ENCODE results near the gene SLC38A5.
"Not testable (repeated sequence)": the region's sequence is repeated elsewhere in the genome, so short reads cannot be mapped to it uniquely, and the experiment has no call there.

The SLC38A5 gene

DNA sequence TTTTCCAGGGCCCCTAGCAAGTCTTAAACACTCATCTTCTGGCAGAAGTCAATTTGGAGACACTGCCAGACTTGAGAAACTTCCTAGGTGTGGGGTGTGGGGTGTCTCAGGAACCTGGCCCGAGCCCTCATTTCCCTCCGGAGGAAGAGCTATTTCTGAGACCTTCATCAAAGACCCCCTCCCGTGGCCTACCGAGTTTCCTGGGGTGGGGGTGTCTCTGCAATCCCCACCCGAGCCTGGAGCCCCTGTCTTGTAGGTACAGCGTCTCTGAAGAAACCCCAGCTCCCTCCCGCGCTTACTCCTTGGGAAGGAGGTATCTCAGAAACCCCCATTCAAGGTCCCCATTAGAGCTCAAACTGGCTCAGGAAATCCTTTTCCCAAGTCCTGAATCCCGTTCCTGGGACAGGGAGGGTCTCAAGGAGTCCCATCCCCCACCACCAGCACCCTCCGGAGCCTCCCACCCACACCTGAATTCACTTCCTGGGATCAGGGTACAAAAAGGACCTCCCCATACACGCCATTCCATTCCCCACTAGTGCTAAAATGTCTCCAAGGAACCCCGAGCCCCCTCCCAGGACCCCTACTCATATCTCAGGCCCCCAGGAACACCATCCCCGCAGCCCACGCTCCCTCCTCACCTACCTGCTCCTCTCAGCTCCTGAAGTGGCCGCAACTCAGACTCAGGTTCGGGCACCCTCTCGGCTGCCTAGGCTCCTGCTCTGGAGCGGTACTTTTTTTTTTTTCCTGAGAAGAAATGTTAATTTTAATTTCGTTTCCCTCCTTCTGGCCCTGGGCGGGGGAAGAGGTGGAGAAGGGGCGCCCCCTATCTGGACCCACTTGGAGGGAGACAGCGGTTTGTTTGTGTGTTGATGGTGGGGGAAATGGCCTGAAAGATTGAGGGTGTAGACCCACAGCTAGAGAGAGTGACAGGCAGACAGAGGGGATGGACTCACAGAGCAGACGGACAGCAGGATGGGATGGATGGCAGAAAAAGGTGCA is 1.1 kb downstream of the SLC38A5 start:
- no peak for DNase-seq (ENCODE audit: low read depth)

DNA sequence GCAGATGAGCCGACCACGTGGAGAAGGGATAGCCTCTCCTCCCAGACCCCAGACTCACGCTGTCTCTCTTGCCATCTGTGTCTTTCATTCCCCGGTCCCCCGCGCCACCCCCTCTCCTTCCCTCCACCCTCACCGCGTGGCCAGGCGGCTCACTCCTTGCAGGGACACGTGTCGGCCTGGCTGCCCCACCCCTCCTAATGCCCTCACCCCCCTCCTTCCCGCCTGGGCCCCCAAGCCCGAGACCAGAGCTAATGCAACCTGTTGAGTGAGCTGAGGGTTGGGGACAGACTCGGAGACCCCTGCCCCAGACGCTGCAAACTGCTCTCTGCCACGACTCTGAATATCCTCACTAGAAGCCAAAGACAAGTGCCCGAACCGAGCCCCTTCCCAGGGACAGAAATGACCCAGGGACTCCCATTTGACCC is 1.8 kb downstream of the SLC38A5 start:
- no peak for DNase-seq (ENCODE audit: low read depth)

DNA sequence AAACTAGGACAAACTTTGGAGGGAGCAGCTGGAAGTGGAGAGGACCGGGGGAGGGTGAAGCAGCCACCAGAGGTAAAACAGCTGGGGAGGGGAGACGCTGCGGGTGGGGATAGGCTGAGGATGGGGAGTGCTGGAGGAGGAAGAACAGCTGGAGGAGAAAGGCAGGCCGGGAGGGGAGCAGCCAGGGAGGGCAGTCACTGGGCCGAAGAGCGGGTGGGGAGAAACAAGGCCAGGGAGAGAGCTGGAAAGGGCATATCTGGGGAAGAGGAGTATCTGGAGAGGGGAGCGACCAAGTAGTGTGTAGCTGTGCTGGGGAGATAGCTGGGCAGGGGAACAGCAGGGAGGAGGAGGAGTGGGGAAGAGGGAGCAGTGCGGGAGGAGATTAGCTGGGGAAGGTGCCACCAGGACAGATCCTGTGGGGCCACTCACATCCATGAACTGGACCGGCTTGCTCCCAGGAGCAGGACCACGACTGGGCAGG is 2.7 kb downstream of the SLC38A5 start:
- no peak for DNase-seq (ENCODE audit: low read depth)

DNA sequence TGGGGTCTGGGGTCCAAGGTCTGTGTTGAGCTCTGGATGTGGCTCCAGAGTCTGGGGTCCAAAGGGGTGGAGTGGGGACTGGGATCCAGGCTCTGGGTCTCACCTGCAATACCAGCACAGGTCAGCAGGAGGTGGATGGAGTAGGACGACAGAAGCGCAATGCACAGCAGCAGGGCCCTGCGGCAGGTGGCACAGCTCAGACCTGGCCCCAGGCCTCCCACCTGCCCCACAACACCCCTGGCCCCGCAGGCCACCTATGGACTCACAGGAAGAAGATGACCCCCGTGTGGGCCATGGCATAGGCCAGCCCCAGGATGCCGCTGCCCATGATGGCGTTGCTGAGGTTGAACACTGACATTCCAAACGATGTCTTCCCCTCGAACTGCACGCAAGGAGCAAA is 3.4 kb downstream of the SLC38A5 start:
- no peak for DNase-seq (ENCODE audit: low read depth)

DNA sequence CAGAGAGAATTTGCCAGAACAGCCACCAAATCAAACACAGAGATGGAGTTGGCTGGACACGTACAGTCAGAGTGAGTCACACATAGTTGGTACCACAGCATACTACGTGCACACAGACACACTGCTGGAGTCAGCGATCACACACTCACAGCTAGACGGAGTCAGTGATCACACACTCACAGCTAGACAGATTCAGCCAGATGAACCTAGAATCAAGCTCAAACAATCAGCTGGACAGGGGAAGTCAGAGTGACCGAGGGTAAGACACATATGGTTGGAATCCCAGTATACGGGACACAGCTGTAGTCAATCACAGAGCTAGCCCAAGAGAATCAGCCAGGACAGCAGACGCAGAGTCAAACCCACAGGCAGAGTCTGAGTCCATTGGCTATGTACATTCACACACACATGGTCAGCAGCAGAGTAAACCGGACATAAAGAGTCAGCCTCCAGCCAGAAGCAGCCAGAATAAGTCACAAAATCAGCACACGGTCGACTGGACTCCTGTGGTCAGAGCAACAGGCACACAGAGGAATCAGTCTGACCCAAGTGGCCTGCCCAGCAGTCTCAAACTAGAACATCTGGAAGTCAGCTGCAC is 4.6 kb downstream of the SLC38A5 start:
- peak; percentile 56 for DNase-seq (ENCODE audit: low read depth)

DNA sequence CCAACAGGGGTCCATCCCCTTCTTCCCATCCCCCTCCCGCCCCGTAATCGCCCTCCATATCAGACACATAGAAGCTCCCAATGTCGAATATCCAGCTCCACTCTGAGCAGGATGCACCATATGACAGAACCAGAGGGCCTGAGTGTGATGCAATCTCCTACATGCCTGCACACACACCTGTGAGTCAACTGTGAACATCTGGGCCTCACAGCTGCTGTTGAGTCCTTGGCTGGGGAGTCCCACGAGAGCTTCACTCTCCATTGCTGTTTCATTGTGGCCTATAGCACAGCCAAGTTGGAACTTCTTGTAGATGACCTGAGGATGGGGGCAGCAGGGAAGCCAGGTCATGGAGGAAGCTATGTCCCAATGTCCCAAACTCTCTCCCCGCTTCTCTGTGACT is 8.2 kb downstream of the SLC38A5 start:
- DNase-seq (ENCODE audit: low read depth): no peak

DNA sequence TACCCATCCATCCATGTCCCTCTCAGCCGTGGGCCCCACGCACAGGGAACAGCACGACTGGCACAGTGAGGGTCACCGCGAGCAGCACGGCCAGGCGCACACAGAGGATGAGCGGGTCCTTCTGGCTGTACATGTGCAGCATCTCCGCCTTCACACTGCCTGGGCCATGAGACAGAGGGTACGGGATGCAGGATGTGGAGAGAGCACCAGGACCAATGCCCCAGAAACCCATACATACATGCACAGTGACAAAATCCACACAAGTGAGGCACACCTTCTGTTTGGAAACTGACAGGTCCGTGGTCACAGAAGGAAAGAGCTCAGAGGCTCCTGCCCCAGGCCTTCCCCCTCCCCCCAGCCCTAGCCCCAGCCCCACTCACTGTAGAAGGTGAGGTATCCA is 9.5 kb downstream of the SLC38A5 start:
- no peak for DNase-seq (ENCODE audit: low read depth)

DNA sequence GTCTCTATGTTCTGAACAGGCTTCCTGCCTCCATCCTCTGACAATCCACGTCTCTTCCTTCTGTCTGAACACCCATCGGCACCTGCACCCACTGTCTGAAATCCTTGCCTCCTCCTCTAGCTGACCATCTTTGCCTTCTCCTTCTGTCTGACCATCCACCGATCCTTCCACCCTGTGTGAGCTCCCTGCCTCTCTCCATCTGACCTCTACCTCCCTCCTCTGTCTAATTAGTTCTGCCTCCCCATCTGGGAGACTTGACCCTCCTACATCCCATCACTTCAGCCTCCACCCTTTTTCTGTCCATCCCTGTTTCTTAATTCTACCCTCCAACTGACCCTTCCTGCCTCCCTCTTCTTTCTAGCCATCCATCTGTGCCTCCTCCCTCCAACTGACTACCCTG is 10.0 kb downstream of the SLC38A5 start:
- DNase-seq (ENCODE audit: low read depth): no peak

DNA sequence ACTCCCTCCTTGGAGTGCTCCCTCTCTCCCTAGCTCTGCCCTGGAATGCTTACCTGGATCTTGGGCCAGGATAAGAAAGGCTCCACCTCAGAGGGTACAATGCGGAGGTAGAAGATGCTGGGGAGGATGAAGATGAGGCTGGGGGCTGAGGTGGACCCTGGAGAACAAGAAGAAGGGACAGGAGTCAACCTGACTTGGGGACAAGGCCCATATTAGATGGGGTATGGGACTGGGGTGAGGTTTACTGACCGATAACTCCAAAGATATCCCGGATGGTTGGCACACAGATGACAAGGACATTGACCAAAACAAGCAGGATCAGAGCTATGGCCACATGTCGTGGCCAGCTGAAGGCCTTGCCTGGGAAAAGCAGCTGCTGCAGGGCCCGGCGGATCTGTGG is 10.6 kb downstream of the SLC38A5 start:
- no peak for DNase-seq (ENCODE audit: low read depth)

DNA sequence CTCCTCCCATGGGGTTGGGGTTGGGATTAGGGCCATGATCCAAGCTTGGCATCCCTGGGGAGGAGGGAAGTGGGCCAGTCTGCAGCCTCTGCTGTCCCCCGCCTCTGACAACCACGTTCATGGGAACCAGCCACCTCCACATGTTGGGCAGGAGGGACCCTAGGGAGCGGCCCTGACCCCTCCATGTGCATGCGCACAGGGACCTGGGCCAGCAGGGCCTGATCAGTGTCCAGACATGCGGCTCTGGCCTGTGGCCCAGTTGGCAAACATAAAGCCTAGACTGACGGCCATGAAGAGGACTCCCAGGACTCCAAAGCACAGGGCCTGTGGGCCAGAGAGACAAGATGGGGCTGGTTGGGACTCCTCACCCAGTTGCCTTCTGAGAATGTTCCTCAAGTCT is 11.3 kb downstream of the SLC38A5 start:
- DNase-seq (ENCODE audit: low read depth): no peak

DNA sequence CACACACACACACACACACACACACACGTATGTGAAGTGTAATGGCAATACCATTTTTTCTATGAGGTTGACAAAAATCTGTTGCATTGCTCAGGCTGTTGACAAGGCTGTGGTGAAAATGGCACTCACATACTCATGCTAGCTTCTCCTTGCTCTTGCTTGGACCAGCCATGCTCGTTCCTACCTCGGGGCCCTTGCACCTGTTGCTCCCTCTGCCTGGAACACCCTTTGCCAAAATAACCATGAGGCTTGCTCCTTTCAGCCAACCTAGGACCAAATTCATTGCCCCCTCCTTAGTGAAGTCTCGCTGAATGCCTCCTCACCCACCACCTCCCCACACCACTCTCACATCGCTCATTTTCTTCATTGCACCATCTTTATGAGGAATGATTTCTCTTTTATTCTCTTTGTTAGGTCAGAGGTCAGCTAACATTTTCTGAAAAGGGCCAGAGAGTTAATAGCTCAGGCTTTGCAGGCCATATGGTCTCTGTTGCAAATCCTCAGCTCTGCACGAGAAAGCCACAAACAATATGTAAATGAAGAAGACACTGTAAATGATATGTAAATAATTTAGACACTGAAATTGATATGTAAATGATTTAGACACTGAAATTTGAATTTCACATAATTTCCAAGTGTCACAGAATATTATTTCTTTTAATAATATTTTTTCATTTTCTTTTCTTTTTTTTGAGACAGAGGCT is 13.3 kb downstream of the SLC38A5 start:
- no peak for DNase-seq (ENCODE audit: low read depth)

DNA sequence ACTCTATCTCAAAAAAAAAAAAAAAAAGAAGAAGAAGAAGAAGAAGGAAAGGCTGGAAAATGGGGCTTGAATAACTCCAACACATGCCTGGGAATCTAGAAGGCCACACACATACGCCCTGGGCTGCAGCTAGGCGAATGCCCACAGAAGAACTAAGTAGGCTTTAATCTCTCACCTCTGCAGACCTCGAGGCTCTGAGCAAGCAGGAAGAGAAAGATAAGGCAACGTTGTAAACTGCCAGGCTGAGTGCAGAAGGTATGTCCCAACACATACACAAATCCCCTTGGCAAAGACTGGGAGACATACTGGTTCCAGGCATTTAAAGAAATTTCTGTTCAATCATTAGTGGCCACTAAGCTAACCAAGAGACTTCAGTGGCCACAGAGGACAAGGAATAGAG is 18.4 kb downstream of the SLC38A5 start:
- no peak for DNase-seq (ENCODE audit: low read depth)

DNA sequence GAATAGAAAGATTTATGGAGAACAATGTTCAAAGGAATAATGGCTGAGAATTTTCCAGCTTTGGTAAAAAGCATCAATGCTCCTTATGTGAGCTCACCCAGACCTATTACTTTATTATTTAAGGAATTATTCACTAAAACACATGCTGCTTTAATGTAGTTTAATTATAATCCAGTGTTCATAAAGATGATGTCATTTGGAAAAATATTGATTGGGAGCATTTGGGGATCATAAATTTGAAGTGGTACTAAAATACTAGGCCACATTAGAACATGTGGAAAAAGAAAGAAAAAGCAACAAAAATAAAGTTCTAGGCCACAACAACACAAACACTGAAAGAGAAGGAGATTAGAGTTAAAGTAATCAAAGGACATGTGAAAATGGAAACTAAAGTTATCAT is 20.0 kb downstream of the SLC38A5 start:
- DNase-seq (ENCODE audit: low read depth): no peak

DNA sequence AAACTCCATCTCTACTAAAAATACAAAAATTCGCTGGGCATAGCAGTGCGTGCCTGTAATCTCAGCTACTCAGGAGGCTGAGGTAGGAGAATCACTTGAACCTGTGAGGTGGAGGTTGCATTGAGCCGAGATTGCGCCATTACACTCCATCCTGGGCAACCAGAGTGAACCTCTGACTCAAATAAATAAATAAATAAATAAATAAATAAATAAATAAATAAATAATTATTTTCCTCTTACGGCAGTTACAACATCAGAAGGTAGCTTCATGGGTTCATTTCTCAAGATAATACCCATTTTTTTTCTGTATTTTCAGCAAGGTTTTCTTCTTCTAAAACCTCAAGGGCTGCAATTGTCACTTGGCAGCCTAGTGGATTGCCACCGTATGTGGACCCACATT is 22.9 kb downstream of the SLC38A5 start:
- DNase-seq (ENCODE audit: low read depth): not testable (repeated sequence)

DNA sequence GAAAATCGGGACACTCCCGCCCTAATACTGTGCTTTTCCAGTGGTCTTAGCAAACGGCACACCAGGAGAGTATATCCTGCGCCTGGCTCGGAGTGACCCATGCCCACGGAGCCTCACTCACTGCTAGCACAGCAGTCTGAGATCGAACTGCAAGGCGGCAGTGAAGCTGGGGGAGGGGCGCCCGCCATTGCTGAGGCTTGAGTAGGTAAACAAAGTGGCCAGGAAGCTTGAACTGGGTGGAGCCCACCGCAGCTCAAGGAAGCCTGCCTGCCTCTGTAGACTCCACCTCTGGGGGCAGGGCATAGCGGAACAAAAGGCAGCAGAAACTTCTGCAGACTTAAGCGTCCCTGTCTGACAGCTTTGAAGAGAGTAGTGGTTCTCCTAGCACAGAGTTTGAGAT is 36.3 kb downstream of the SLC38A5 start:
- not testable (repeated sequence) for DNase-seq (ENCODE audit: low read depth)

DNA sequence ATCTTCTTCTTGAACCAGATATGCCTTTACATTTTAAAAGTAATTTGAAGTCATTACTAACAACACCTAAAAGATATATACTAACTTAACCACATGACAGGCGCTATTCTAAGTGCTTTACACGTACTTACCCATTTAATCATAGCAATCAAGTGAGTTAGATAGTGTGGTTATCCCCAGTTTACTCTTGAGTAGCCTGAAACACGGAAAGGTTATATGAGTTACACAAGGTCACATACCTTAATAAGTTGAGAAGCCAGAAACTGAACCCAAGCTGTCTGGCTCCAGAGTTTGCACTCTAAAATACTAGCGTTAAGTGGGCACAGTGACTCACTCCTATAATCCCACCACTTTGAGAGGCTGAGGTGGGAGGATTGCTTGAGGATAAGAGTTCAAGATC is 39.9 kb downstream of the SLC38A5 start:
- DNase-seq (ENCODE audit: low read depth): not testable (repeated sequence)

DNA sequence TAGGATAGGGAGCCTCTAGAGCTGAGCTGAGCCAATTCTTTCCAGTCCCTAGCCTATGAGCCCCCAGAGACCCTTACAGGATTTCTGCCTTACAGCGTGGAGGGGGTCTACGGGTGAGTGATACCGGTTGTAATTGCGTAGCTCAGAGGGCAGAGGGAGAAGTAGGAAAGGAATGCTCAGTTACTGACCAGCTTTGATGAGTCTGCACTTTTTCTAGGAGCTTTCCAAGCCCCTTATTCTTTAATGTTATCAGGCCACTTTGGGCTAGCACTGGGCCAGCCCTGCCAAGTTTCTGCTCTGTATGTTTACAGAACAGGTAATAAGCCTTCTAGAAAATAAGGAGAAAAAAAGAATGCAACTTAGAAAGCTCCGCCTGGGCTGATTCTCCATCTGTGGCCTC is 40.5 kb downstream of the SLC38A5 start:
- DNase-seq (ENCODE audit: low read depth): not testable (repeated sequence)

DNA sequence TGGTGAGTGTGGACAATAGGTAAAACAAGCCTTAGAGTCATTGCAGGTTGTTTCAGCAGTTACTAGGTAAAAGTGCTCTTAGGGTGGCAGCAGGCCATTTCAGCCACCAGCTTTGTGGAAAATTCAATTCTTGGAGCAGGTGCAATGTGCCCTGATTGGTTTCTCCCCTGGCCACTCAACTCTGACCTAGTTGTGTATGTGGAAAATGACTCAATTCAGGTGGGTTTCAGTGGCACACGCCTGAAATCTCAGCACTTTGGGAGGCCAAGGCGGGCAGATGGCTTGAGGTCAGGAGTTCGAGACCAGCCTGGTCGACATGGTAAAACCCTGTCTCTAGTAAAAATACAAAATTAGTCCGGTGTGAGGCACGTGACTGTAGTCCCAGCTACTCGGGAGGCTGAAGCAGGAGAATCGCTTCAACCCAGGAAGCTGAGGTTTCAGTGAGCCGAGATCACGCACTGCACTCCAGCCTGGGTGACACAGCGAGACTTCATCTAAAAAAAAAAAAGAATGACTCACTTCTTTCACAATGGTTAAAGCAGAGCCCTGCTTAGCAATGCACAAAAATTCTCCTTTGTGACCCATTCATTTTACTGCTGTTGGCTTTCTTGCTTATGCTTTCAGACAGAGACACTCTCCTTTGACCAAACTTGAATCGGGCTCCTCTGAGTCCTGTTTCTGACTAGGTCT is 42.9 kb downstream of the SLC38A5 start:
- not testable (repeated sequence) for DNase-seq (ENCODE audit: low read depth)

DNA sequence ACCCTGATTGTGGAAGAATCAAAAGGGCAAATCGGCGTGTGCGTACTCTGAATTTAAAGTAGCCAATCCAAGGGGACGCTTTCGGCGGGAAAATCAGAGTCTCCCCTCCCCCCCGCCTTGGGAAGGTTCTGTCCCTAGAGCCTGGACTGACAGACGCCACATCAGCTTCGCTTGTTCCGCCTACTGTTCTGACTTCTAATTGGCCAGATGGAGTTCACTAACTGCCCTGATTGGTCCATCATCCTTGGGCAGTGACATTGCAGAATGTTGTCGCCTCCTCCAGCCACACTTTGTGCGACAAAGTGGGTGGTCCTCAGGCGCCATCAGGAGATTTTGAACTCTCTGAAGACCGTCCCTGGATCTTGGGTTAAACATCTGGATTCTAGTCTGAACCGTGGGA is 58.2 kb downstream of the SLC38A5 start, which contains the start of gene SSX4B:
TSS of gene SSX4B (minus strand) at position 101 of the 400 bp plus-strand sequence. CDS start 588 bp downstream, outside the sequence.
- not testable (repeated sequence) for DNase-seq (ENCODE audit: low read depth)

All from fibroblast of the conjunctiva (primary cell).